Measurements from ENCODE around the gene OBSCN.

OBSCN gene

DNA sequence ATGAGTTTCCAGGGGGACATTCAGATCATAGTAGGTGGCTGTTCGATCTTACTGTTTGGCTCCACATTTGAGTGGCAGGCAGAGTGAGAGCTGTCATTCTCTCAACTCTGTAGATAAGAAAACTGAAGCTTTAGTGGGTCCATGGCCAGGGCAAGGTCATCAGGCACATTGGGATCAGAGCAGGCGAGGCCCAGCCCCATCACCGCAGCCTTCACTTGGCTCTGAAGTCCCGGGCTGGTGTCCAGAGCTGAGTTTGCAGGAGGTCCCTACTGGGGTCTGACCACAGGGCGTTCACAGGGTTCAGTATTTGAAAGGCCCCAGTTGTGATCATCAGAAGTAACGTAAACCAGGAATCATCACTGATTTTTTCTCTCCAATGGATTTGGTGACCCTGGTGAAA lies 76.7 kb downstream of the OBSCN start:
- no peaks in the 10 kb centered on the region for H3K4me1 ChIP-seq (ENCODE audit: insufficient read depth, low read length, severe bottlenecking)
- TF ChIP-seq, protein P1, sequence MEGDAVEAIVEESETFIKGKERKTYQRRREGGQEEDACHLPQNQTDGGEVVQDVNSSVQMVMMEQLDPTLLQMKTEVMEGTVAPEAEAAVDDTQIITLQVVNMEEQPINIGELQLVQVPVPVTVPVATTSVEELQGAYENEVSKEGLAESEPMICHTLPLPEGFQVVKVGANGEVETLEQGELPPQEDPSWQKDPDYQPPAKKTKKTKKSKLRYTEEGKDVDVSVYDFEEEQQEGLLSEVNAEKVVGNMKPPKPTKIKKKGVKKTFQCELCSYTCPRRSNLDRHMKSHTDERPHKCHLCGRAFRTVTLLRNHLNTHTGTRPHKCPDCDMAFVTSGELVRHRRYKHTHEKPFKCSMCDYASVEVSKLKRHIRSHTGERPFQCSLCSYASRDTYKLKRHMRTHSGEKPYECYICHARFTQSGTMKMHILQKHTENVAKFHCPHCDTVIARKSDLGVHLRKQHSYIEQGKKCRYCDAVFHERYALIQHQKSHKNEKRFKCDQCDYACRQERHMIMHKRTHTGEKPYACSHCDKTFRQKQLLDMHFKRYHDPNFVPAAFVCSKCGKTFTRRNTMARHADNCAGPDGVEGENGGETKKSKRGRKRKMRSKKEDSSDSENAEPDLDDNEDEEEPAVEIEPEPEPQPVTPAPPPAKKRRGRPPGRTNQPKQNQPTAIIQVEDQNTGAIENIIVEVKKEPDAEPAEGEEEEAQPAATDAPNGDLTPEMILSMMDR (IDR thresholded peaks at IDR 0.05; ENCODE audit: low read length): no peak
- no peak for TF ChIP-seq EZH2 (IDR thresholded peaks at IDR 0.05; ENCODE audit: borderline replicate concordance, low read length)
- H3K4me3 ChIP-seq (ENCODE audit: low read depth, low read length, poor library complexity, severe bottlenecking): no peak overlapping the region
- H3K36me3 ChIP-seq (ENCODE audit: insufficient read depth, low read length): no peaks in the 10 kb centered on the region
- no peaks in the 10 kb centered on the region for H3K9me3 ChIP-seq (ENCODE audit: low read length)
- H3K4me2 ChIP-seq (ENCODE audit: low read length): no peak overlapping the region
- H3K79me2 ChIP-seq (ENCODE audit: insufficient read depth, low read length): no peaks in the 10 kb centered on the region
- no peaks in the 10 kb centered on the region for H3K9me2 ChIP-seq (ENCODE audit: low read depth, low read length)
- no peak overlapping the region for H3K27ac ChIP-seq (ENCODE audit: low read depth, low read length, poor library complexity, severe bottlenecking)
- H3F3A ChIP-seq (ENCODE audit: insufficient read depth, low read length): no peaks in the 10 kb centered on the region
- no peaks in the 10 kb centered on the region for H4K20me1 ChIP-seq (ENCODE audit: insufficient read depth, low read length)
- H3K27me3 ChIP-seq (ENCODE audit: insufficient read depth, low read length): no peaks in the 10 kb centered on the region
- no peak overlapping the region for H3K9ac ChIP-seq (ENCODE audit: low read length)
- H2AFZ ChIP-seq (ENCODE audit: low read length): no peak overlapping the region

DNA sequence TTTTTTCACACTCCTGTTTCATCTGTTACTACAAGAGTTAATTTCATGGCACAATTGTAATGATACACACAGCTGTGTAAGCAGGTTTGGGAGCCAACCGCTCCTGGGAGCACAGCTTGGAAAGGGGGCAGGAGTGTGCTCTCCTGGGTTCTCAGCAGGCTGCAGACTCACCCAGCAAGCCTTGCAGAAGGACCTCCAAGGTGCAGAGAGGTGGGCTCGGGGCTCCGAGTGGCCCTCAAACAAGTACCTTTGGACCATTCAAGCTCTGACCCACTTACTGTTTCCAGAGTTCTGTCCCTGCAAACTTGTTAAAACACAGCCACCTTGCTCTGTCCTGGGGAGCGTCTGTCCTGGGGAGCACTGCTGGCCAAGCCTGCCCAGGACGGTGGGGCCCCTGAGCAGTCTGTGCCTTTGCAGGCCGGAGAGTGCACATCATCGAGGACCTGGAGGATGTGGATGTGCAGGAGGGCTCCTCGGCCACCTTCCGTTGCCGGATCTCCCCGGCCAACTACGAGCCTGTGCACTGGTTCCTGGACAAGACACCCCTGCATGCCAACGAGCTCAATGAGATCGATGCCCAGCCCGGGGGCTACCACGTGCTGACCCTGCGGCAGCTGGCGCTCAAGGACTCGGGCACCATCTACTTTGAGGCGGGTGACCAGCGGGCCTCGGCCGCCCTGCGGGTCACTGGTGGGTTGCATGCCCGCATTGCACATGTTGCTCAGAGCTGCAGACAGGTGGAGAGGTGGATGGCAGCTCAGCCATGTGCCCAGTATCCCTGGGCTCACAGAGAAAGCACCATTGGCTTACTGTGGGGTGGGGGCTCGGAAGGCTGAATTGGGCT lies 78.0 kb downstream of the OBSCN start:
- H4K20me1 ChIP-seq (ENCODE audit: insufficient read depth, low read length): no peaks in the 10 kb centered on the region
- H3F3A ChIP-seq (ENCODE audit: insufficient read depth, low read length): no peaks in the 10 kb centered on the region
- no peaks in the 10 kb centered on the region for H3K79me2 ChIP-seq (ENCODE audit: insufficient read depth, low read length)
- no peak overlapping the region for H3K4me2 ChIP-seq (ENCODE audit: low read length)
- TF ChIP-seq, protein P1 (IDR thresholded peaks at IDR 0.05; ENCODE audit: low read length): no peak
- TF ChIP-seq EZH2 (IDR thresholded peaks at IDR 0.05; ENCODE audit: borderline replicate concordance, low read length): no peak
- H3K9me2 ChIP-seq (ENCODE audit: low read depth, low read length): no peaks in the 10 kb centered on the region
- no peaks in the 10 kb centered on the region for H3K9me3 ChIP-seq (ENCODE audit: low read length)
- no peaks in the 10 kb centered on the region for H3K27me3 ChIP-seq (ENCODE audit: insufficient read depth, low read length)
- no peaks in the 10 kb centered on the region for H3K36me3 ChIP-seq (ENCODE audit: insufficient read depth, low read length)
- H3K4me1 ChIP-seq (ENCODE audit: insufficient read depth, low read length, severe bottlenecking): no peaks in the 10 kb centered on the region
- H3K9ac ChIP-seq (ENCODE audit: low read length): no peak overlapping the region
- no peak overlapping the region for H3K27ac ChIP-seq (ENCODE audit: low read depth, low read length, poor library complexity, severe bottlenecking)
- H2AFZ ChIP-seq (ENCODE audit: low read length): no peak overlapping the region
- H3K4me3 ChIP-seq (ENCODE audit: low read depth, low read length, poor library complexity, severe bottlenecking): no peak overlapping the region

DNA sequence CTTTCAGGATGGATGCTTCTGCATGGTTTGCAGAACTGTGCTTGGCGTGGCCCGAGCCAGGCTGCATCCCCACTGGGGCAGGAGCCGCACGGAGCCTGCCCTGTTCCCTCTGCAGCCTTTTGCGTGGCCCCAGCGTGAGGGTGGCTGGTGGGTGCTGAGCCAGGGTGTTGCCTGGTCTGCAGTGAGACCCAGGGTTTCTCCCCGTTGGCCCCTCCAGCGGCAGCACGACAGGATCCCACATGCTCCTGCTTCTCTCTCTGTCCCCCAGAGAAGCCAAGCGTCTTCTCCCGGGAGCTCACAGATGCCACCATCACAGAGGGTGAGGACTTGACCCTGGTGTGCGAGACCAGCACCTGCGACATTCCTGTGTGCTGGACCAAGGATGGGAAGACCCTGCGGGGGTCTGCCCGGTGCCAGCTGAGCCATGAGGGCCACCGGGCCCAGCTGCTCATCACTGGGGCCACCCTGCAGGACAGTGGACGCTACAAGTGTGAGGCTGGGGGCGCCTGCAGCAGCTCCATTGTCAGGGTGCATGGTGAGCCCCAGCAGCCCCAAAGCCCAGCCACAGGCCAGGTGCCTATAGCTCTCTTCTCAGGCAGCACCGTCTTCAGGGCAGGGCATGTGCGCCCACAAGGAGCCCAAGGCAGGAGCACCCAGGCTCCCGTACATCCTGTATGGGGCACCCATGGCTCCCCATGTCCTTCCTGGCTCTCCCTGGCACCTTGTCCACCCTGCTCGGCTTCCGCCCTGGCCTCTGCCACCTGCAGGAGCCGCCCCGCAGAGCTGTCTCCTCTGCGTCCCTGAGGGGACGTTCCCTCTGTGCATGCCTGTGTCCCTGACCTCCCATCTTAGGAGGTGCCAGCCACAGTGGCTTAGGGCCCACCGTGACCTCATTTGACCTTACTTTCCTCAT lies 78.9 kb downstream of the OBSCN start:
- H3K9me3 ChIP-seq (ENCODE audit: low read length): no peaks in the 10 kb centered on the region
- no peak overlapping the region for H3K9ac ChIP-seq (ENCODE audit: low read length)
- H3K4me3 ChIP-seq (ENCODE audit: low read depth, low read length, poor library complexity, severe bottlenecking): no peak overlapping the region
- no peak overlapping the region for H3K27ac ChIP-seq (ENCODE audit: low read depth, low read length, poor library complexity, severe bottlenecking)
- H3K4me1 ChIP-seq (ENCODE audit: insufficient read depth, low read length, severe bottlenecking): no peaks in the 10 kb centered on the region
- no peaks in the 10 kb centered on the region for H3K36me3 ChIP-seq (ENCODE audit: insufficient read depth, low read length)
- no peak overlapping the region for H3K4me2 ChIP-seq (ENCODE audit: low read length)
- no peaks in the 10 kb centered on the region for H3K27me3 ChIP-seq (ENCODE audit: insufficient read depth, low read length)
- no peak for TF ChIP-seq EZH2 (IDR thresholded peaks at IDR 0.05; ENCODE audit: borderline replicate concordance, low read length)
- TF ChIP-seq, protein P1 (IDR thresholded peaks at IDR 0.05; ENCODE audit: low read length): no peak
- H3K9me2 ChIP-seq (ENCODE audit: low read depth, low read length): no peaks in the 10 kb centered on the region
- H2AFZ ChIP-seq (ENCODE audit: low read length): no peak overlapping the region
- H3K79me2 ChIP-seq (ENCODE audit: insufficient read depth, low read length): no peaks in the 10 kb centered on the region
- H3F3A ChIP-seq (ENCODE audit: insufficient read depth, low read length): no peaks in the 10 kb centered on the region
- H4K20me1 ChIP-seq (ENCODE audit: insufficient read depth, low read length): no peaks in the 10 kb centered on the region
